Measurements from ENCODE around the gene RBBP8NL. TPM values are rescaled to one million over a fixed set of nuclear protein-coding genes. Genes with fewer than 3 reads are reported as not detected.

Gene RBBP8NL
- total RNA-seq, 1 donor from 2014 or later, result 0.10 TPM

- H3K9me3 Mint-ChIP-seq (ENCODE audit: unreplicated experiment), result no peaks in the 10 kb centered on the region
- H3K27me3 Mint-ChIP-seq (ENCODE audit: unreplicated experiment), result peaks cover 22% of the 10 kb centered on the region
- no peaks in the 10 kb centered on the region for H3K4me1 Mint-ChIP-seq (ENCODE audit: unreplicated experiment)
- H3K36me3 Mint-ChIP-seq (ENCODE audit: low read depth, unreplicated experiment), result peaks cover 5% of the 10 kb centered on the region
- no peak for DNase-seq (ENCODE audit: low spot score)
- TF ChIP-seq CTCF (IDR thresholded peaks at IDR 0.05; ENCODE audit: unreplicated experiment), result no peak
- H3K27ac Mint-ChIP-seq (ENCODE audit: unreplicated experiment), result no peak overlapping the region
- no peak overlapping the region for H3K4me3 Mint-ChIP-seq (ENCODE audit: unreplicated experiment)
Observed at GRCh38 chr20:62474604-62475026, 47.3 kb upstream of the RBBP8NL start.

DNA sequence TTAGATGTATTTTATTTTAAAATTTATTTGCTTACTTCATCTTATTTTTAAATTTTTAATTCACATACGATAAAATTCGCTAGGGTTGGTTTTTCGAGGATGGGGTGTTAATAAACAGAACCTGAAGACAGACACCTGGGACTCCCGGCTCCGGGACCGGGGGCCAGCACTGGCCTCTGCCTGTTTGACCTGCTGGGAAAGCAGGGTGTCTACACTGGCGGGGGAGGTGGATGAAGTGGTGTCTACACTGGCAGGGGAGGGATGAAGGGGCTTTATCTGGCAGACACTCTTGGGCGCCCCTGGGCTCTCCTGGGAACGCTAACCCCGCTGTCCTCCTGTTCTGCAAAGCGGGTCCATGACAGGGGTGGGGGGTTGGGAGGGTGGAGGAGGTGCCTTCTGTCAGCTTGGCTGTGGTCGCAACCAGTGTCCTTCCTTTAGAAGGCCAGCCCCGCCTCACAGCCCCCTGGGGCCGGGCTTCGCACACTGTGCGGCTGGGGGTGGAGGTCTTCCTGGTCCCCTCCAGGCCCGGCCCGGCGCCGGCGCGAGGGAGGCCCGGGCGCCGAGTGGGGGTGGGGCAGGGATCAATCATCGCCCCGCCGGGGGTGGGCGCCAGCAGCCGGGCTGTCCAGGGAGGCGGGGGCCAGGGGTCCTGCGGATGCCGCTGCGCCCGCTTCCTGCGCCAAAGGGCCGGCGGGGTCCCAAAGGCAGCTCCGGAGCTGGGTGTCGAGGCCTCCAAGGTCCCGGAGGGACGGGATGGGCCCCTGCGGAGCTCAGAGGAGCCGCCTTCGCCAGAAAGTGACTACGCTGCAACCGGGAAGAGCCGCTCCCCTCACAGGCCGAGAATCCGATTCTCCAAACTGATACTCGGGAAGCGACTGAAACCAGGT is 46.6 kb upstream of the RBBP8NL start:
- Mint-ChIP-seq H3K27ac (ENCODE audit: unreplicated experiment) (no peak overlapping the region), H3K36me3 (ENCODE audit: low read depth, unreplicated experiment) (no peaks in the 10 kb centered on the region), H3K27me3 (ENCODE audit: unreplicated experiment) (peaks cover 19% of the 10 kb centered on the region), H3K4me1 (ENCODE audit: unreplicated experiment) (no peaks in the 10 kb centered on the region), H3K4me3 (ENCODE audit: unreplicated experiment) (no peak overlapping the region), H3K9me3 (ENCODE audit: unreplicated experiment) (no peaks in the 10 kb centered on the region)
- no peak for TF ChIP-seq CTCF (IDR thresholded peaks at IDR 0.05; ENCODE audit: unreplicated experiment)
- no peak for DNase-seq (ENCODE audit: low spot score)

- no peak for TF ChIP-seq CTCF (IDR thresholded peaks at IDR 0.05; ENCODE audit: unreplicated experiment)
- H3K9me3 Mint-ChIP-seq (ENCODE audit: unreplicated experiment), result no peaks in the 10 kb centered on the region
- H3K4me1 Mint-ChIP-seq (ENCODE audit: unreplicated experiment), result no peaks in the 10 kb centered on the region
- no peaks in the 10 kb centered on the region for H3K36me3 Mint-ChIP-seq (ENCODE audit: low read depth, unreplicated experiment)
- H3K27me3 Mint-ChIP-seq (ENCODE audit: unreplicated experiment), result peaks cover 16% of the 10 kb centered on the region
- no peak overlapping the region for H3K27ac Mint-ChIP-seq (ENCODE audit: unreplicated experiment)
- DNase-seq (ENCODE audit: low spot score), result no peak
- no peak overlapping the region for H3K4me3 Mint-ChIP-seq (ENCODE audit: unreplicated experiment)
Observed at GRCh38 chr20:62472941-62473585, 45.7 kb upstream of the RBBP8NL start.

DNA sequence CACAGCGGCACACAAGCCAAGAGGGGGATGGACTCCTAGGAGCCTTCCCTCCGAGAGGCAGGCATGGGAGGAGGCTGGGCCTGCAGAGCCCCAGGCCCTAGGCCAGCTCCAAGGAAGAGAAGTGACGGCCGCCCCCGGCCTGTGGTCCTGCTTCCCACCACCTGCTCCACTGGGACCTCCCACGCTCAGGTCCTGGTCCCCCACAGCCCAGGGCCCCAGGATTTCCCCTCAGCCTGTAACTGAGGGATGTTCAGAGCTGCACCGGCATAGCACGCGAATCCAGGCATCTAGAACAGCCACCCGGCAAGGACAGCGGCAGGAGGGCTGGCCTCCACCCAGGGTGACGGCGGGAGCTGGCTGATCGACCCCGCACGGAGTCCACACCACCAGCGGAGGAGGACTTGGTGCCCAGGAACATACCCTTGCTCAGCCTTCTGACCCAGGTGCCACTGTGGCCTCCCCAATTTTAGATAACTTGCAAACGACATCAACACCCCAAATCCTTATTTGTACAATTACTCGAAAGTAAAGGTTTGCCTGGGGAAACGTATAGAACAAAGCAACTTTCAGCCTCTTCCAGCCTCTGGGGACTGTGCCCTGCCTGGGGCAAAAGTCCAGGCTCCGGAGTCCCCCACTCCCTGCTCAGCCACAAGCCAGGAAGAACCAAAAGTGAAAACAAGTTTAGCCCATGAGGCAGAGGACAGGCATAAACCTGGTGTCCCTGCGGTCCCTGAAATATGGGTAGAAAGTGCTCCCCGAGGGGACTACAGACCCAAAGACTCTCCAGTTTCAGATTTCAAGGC is 45.0 kb upstream of the RBBP8NL start:
- H3K4me1 Mint-ChIP-seq (ENCODE audit: unreplicated experiment), result no peaks in the 10 kb centered on the region
- no peak for TF ChIP-seq CTCF (IDR thresholded peaks at IDR 0.05; ENCODE audit: unreplicated experiment)
- DNase-seq (ENCODE audit: low spot score), result no peak
- H3K36me3 Mint-ChIP-seq (ENCODE audit: low read depth, unreplicated experiment), result no peaks in the 10 kb centered on the region
- no peak overlapping the region for H3K4me3 Mint-ChIP-seq (ENCODE audit: unreplicated experiment)
- no peak overlapping the region for H3K27ac Mint-ChIP-seq (ENCODE audit: unreplicated experiment)
- peaks cover 15% of the 10 kb centered on the region for H3K27me3 Mint-ChIP-seq (ENCODE audit: unreplicated experiment)
- no peaks in the 10 kb centered on the region for H3K9me3 Mint-ChIP-seq (ENCODE audit: unreplicated experiment)

All from endothelial cell (in vitro differentiated cells).